GF-D8 (cell line): ENCODE data around the gene NCSTN.

ENCODE experiments used
- DNase-seq: peaks from one replicate; lab custom pipeline; 2025; lab: John Stamatoyannopoulos, UW

NCSTN gene

DNA sequence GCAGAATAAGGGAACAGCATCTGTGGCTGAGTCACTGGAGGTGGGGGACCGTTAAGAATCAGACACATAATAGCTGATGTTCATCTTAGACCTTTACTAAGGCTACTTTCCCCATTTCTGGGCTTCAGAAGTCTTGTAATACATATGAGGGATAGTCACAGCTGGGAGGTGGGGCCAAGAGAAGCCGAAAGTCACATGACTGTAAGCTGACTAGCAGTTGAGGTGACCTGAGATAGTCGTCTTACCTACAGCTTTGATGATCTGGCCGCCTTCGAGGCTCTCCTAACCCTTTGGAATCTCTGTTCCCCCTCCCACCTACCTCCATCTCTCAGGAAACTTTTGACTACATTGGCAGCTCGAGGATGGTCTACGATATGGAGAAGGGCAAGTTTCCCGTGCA, 9.4 kb downstream of the NCSTN start:
- DNase-seq, result no peak

DNA sequence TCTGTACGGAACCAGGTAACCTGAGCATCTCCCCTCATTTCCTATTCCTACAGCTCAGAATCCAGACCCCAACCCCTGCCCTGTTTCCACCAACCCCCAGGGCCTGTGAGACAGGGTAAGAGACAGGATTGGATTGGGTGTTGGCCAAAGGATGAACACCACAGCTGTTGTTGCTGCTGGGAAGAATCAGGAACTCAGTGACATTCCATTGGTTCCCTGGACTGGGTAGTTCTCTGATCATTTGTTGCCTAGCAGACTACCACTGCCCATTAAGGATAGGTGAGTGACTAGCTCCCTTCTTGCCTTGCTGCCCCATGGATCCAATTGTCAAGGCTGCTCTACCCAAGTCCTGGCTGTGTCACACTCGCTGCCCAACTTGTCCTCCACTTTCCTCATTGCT, 10.0 kb downstream of the NCSTN start:
- no peak for DNase-seq

DNA sequence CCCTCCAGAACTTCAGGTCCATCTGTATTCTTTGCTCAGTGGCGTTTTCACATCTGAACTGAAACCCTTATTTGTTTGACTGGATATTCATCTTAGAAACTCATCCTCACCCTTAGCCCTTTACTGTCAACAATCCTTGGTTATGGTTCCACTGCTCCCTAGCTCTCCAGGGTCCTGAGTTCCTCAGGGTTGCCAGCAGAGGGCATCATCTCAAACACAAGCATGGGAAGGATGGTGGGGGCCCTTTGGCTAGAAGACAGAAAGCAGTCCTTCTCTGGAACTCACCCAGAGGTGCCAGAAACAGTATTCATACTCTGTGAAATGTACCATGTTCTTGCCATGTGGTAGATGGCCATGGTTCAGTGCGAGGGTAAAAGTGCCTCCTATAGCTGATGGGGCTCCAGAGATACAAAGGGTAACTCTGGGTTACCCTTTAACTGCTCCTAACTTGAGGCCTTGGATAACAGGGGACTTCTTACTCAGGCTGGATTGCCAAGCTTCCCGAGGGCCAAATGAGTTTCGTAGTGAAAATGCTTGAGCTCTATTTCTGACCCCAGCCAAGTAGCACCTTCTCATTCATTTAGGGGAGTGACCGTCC, 11.3 kb downstream of the NCSTN start:
- no peak for DNase-seq

GRCh38 chr1:160357286-160358002, 14.3 kb downstream of the NCSTN start:
- DNase-seq, result no peak

DNA sequence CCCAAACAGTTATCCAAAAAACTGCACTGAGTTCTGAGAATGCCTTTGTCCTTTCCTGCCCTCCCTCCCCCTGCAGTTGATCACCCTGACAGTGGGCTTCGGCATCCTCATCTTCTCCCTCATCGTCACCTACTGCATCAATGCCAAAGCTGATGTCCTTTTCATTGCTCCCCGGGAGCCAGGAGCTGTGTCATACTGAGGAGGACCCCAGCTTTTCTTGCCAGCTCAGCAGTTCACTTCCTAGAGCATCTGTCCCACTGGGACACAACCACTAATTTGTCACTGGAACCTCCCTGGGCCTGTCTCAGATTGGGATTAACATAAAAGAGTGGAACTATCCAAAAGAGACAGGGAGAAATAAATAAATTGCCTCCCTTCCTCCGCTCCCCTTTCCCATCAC, 14.9 kb downstream of the NCSTN start:
- DNase-seq, result no peak

- DNase-seq, result no peak
Observed at GRCh38 chr1:160359559-160360226, 16.5 kb downstream of the NCSTN start.

DNA sequence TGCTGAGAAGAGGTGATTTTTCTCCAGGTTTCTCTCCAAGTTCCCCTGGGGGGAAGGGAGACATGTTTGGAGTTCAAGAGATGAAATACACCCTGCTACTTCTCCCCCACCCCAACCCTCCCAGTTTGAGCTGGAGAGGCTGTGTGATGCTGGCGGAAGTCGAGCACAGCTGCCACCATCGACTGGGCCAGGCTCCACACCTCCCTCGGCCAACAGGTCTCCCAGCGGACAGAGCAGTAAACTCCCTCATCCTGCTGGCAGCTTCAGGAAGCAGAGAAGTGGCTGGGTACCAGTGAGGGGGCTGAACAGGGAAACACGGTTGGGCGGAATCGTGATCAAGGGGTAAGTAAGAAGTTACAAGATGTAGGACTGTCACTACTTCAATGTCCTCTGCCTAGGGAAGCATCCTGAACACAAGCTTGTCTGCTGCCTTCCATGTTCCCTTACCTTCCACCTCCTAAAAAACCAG, 17.1 kb downstream of the NCSTN start:
- no peak for DNase-seq

- no peak for DNase-seq
Observed at GRCh38 chr1:160361199-160361598, 18.0 kb downstream of the NCSTN start.

- no peak for DNase-seq
Observed at GRCh38 chr1:160361814-160362167, 18.6 kb downstream of the NCSTN start.

- DNase-seq, result no peak
Observed at GRCh38 chr1:160362168-160362957, 19.2 kb downstream of the NCSTN start.

GRCh38 chr1:160363010-160363409, 19.8 kb downstream of the NCSTN start:
- no peak for DNase-seq

DNA sequence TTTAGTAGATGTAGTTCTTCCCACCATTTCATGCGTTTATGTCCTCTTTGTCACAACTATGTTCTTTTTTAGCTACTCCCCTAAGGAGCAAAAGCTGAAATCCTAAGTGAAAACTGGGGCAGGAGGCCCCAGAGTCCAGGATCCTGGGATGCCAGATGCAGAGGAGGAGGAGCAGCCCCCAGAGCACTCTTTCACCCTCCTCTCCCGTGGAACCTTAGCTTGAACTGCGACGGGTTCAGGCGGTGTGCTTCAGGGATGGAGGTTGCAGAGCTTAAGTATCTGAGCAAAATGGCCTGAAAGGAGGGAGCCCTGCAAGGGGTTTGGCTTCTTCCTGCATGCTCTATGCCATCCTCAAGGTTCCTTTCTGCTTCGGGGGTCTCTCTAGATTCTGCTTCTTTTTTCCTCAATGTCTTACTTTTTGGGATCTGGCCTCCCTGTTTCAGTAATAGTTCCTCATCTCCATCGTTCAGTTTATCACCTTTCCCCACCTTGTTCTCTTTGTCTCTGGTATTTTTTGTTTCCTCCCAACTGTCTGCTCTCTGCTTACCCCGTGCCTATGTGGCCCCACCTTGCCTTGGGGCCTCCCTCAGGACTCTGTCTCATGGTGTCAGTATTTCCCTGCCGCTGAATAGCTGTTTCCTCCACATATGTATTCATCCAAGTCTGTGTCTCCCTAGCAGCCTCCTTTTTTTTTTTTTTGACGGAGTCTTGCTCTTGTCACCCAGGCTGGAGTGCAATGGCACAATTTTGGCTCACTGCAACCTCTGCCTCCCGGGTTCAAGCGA, 21.0 kb downstream of the NCSTN start:
- no peak for DNase-seq

DNA sequence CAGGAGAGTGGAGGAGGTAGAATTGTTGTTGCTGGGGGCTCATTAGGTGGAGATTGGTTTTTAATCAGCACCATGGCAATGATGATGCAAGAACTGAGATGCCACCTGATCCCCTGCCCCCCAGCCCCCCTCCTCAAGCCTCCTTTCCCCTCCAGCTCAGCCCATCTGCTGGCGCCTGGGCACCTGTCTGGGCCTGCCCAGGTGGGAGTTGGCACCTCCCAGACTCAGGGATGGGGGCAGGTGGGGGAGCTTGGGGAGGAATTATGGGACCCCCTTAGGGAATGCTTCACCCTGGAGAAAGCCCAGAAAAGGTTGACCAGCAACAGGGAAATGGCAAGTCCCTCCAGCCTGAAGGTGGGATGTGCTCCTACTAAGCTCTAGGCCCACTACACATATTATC, 22.1 kb downstream of the NCSTN start:
- DNase-seq, result no peak

- no peak for DNase-seq
Observed at GRCh38 chr1:160366731-160367515, 23.7 kb downstream of the NCSTN start, which contains the start of gene NHLH1. NHLH1 (plus strand) TSS chr1:160367071; CDS start chr1:160370732, 3,661 bp downstream.

DNA sequence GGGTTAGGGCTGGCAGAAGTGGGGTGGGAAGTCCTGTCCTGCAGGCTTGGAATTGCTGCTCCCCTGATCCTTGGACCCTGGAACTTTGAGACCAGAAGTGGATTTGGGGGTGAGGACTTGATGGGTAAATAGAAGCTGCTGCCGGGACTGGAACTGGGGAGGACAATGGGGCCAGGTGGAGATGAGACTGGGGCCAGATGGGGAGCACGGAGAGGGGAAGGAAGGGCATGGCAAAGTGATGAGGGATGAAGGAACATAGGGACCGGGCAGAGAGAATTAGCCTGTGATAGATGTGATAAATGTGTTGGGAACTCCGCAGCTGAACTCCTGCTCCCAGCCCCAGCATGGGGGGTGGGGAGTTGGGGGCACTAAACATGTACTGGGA, 24.3 kb downstream of the NCSTN start:
- DNase-seq, result no peak

DNA sequence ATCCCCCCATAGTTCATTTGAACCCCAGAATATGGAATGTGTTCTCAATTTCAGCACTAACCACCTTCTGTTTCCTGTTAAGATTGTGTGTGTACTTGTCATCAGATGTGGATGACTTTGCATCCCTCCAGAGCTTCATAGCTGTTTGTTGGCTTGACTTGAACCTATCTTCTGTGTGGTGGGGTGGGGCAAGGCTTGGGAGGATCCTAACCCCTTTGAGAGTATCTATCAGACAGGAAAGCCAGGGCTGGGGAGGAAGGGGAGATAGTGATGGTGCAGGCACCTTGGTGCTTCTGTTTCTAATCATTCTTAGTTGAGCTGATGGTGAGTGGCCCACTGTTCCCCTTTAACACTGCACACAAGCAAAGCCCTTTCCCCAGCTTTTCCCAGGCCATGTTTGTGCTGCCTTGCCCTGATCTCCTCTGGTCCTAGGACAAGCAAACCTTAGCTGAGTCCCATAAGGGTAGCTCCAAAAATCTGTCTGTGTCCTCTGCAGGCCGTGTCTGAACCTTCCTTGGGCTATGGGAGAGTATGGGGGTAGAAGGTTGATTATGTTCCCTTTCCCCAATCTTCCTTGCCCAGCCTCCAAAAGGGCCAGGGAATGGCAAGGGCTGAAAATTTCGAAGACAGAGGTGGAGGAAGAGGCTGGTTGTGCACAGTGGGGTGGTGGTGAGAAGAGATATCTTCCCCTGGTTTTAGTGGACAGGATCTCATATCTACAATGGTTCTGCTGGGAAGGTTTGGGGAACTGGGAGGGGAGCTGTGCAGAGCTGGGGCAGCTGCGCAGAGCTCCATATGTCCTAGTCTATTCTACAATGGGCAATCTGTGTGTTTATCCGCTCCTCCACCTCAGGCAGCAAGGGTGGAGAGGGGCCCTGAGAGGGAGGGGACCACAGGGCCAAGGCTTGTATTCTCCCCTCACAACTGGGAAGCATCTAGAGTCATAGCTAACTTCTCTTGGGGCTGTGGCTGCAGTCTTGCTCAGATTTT, 25.0 kb downstream of the NCSTN start:
- DNase-seq, result no peak

- DNase-seq, result no peak
Observed at GRCh38 chr1:160369087-160369486, 25.9 kb downstream of the NCSTN start.

DNA sequence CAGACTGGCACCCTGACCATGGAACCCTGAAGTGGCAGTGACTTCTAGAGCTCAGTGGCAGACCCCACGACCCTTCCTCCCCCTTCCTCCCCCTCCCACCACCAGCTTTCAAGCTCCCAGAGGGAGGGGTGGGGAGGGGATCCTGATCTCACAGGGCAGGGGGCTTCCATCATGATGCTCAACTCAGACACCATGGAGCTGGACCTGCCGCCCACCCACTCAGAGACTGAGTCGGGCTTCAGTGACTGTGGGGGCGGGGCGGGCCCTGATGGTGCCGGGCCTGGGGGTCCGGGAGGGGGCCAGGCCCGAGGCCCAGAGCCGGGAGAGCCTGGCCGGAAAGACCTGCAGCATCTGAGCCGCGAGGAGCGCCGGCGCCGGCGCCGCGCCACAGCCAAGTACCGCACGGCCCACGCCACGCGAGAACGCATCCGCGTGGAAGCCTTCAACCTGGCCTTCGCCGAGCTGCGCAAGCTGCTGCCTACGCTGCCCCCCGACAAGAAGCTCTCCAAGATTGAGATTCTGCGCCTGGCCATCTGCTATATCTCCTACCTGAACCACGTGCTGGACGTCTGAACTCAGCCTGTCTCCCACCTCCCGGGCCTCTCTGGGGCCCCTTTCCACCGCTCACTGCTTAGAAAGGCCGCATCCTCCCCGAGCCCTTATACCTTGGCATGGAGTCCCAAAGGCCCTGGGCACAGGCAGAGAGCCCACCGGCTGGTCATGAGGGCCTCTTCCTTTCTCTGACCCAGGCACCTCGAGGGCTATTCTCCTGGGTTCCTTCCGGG, 27.6 kb downstream of the NCSTN start:
- DNase-seq, result no peak

DNA sequence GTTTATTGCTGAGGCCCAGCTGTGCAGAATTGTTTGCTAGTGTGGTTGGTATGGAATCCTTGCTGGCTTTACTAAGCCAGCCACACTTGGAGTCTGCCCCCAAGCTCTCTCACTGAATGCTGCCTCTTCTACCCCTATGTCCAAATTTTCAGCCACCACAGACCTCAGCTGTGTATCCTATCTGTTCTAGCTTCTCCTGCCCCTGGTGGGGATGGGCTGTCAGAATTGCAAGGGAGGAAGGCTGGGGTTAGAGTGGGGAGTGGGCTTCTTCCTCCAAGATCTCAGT, 28.1 kb downstream of the NCSTN start:
- DNase-seq, result no peak
